Endothelial cell of umbilical vein (primary cell): ENCODE results near the gene PTPDC1.

Experiments
- CTCF ChIP-seq, 2 donors: IDR thresholded peaks; 1 replicate in 1 of 2; 2 replicates in 1 of 2; pipeline ENCODE4 v1.5.1; 2011; ENCODE audit warnings: low read length in 2 of 2, mild to moderate bottlenecking in 2 of 2, moderate library complexity in 2 of 2, control low read depth in 1 of 2, inconsistent platforms in 1 of 2, low read depth in 1 of 2; ENCODE audit not compliant: insufficient read depth in 1 of 2; ENCODE audit errors: extremely low read depth in 1 of 2
- EZH2 ChIP-seq: IDR thresholded peaks from 2 replicates; pipeline ENCODE4 v1.6.1; 2012; ENCODE audit warnings: borderline replicate concordance, low read depth, mild to moderate bottlenecking, moderate library complexity, low read length, inconsistent platforms; ENCODE audit not compliant: severe bottlenecking
- FOS ChIP-seq: IDR thresholded peaks from 2 replicates; pipeline ENCODE4 v1.6.1; 2011; ENCODE audit warnings: mild to moderate bottlenecking, low read length, moderate library complexity, borderline replicate concordance; ENCODE audit not compliant: insufficient read depth
- GATA2 ChIP-seq: IDR thresholded peaks from 2 replicates; pipeline ENCODE4 v1.7.0; 2011; ENCODE audit warnings: low read depth, mild to moderate bottlenecking, moderate library complexity, mixed read lengths, low read length; ENCODE audit not compliant: insufficient read length, insufficient read depth
- JUN ChIP-seq: IDR thresholded peaks from 2 replicates; pipeline ENCODE4 v1.6.1; 2011; ENCODE audit warnings: borderline replicate concordance, low read depth; ENCODE audit not compliant: insufficient read length, insufficient read depth
- MYC ChIP-seq: IDR thresholded peaks from one replicate; pipeline ENCODE4 v1.6.1; 2011; ENCODE audit warnings: mild to moderate bottlenecking, low read depth, low read length
- POLR2A ChIP-seq: IDR thresholded peaks from 2 replicates; pipeline ENCODE4 v1.6.1; 2012; ENCODE audit warnings: low read depth, mild to moderate bottlenecking, control low read depth, low read length
- POLR2AphosphoS5 ChIP-seq: IDR thresholded peaks from 2 replicates; pipeline ENCODE4 v1.6.1; 2012; ENCODE audit warnings: low read depth, mild to moderate bottlenecking, control low read depth, low read length, moderate library complexity; ENCODE audit not compliant: insufficient read depth
- TF ChIP-seq, protein P1 (sequence below): IDR thresholded peaks from 2 replicates; pipeline ENCODE4 v1.6.1; 2011; ENCODE audit not compliant: insufficient read depth, insufficient read length

- no peak for TF ChIP-seq CTCF (IDR thresholded peaks at IDR 0.05; ENCODE audit: extremely low read depth in 1 of 2, insufficient read depth in 1 of 2, low read depth in 1 of 2, low read length in 2 of 2)
- no peak for TF ChIP-seq POLR2A
- TF ChIP-seq POLR2AphosphoS5, result no peak
- no peak for TF ChIP-seq FOS
- TF ChIP-seq EZH2, result no peak
- TF ChIP-seq JUN, result no peak
- TF ChIP-seq GATA2, result no peak
- no peak for TF ChIP-seq MYC
- TF ChIP-seq, protein P1, sequence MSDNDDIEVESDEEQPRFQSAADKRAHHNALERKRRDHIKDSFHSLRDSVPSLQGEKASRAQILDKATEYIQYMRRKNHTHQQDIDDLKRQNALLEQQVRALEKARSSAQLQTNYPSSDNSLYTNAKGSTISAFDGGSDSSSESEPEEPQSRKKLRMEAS, result no peak
Observed at GRCh38 chr9:94100152-94100879, 16.1 kb downstream of the PTPDC1 start.
